SK-N-SH (cell line): ENCODE data around the gene ATF6. TPM values are rescaled to one million over a fixed set of nuclear protein-coding genes. Genes with fewer than 3 reads are reported as not detected.

Source experiments
- CTCF ChIA-PET: fragments of 300-600, 350-600 bp; formaldehyde crosslinking; extraction: SDS; loops from one replicate; lab custom pipeline; 2021; lab: Yijun Ruan, JAX
- POLR2A ChIA-PET: fragments of 350-600 bp; sonication (Branson Sonifier 250); formaldehyde crosslinking; extraction: SDS; loops from one replicate; lab custom pipeline; 2020; ENCODE audit warnings: antibody characterized with exemption, inconsistent platforms; lab: Yijun Ruan, JAX
- DNase-seq: peaks from one replicate; pipeline ENCODE4 v3.0.0; 2012
- H2AFZ ChIP-seq: fragments of 200-600 bp; sonication (generic); 2 replicates; pipeline ENCODE4 v1.8.1; 2016; ENCODE audit warnings: antibody characterized with exemption, mild to moderate bottlenecking, low read depth
- H3F3A ChIP-seq: fragments of 200-600 bp; sonication (generic); replicated peaks from 2 replicates; pipeline ENCODE3; 2016; ENCODE audit warnings: antibody characterized with exemption, mild to moderate bottlenecking; ENCODE audit not compliant: insufficient read depth
- H3K27ac ChIP-seq, 2 experiments: fragments of 200-500 bp in 1 of 2; fragments of 200-600 bp in 1 of 2; sonication (Bioruptor generic) in 1 of 2; sonication (generic), shearing (Covaris generic) in 1 of 2; 2 replicates each; pipeline versions ENCODE4 v1.5.1 to v1.6.1; 2014 to 2016; ENCODE audit warnings: low read depth in 2 of 2, inconsistent platforms in 1 of 2, low read length in 1 of 2, mild to moderate bottlenecking in 1 of 2, mixed read lengths in 1 of 2
- H3K27me3 ChIP-seq: fragments of 200-600 bp; sonication (generic), shearing (Covaris generic); 2 replicates; pipeline ENCODE4 v1.6.1; 2016; ENCODE audit warnings: mixed run types; ENCODE audit not compliant: insufficient read depth
- H3K36me3 ChIP-seq, 2 experiments: fragments of 200-500 bp in 1 of 2; fragments of 200-600 bp in 1 of 2; sonication (Bioruptor generic) in 1 of 2; sonication (generic) in 1 of 2; replicated peaks in 1 of 2; 2 replicates each; pipeline versions ENCODE3 to v1.5.1; 2014 to 2016; ENCODE audit warnings: low read length in 1 of 2, mild to moderate bottlenecking in 1 of 2; ENCODE audit not compliant: insufficient read depth in 2 of 2, control insufficient read depth in 1 of 2
- H3K4me1 ChIP-seq, 2 experiments: fragments of 200-500 bp in 1 of 2; fragments of 200-600 bp in 1 of 2; sonication (Bioruptor generic) in 1 of 2; sonication (generic), shearing (Covaris generic) in 1 of 2; 2 replicates each; pipeline versions ENCODE4 v1.5.1 to v1.6.1; 2014 to 2016; ENCODE audit warnings: low read depth in 1 of 2, low read length in 1 of 2, mixed run types in 1 of 2; ENCODE audit not compliant: insufficient read depth in 2 of 2, control insufficient read depth in 1 of 2
- H3K4me2 ChIP-seq: fragments of 200-600 bp; sonication (generic), shearing (Covaris generic); 2 replicates; pipeline ENCODE4 v1.6.1; 2017; ENCODE audit warnings: mixed run types
- H3K4me3 ChIP-seq, 2 experiments: fragments of 200-500 bp in 1 of 2; fragments of 200-600 bp in 1 of 2; sonication (Bioruptor generic) in 1 of 2; sonication (generic), shearing (Covaris generic) in 1 of 2; 2 replicates each; pipeline versions ENCODE4 v1.5.1 to v1.8.1; 2014 to 2016; ENCODE audit warnings: low read depth in 2 of 2, inconsistent platforms in 1 of 2, low read length in 1 of 2, mild to moderate bottlenecking in 1 of 2, mixed read lengths in 1 of 2, moderate library complexity in 1 of 2
- H3K79me2 ChIP-seq: fragments of 200-600 bp; sonication (generic); 2 replicates; pipeline ENCODE4 v1.8.1; 2017; ENCODE audit warnings: mild to moderate bottlenecking; ENCODE audit not compliant: insufficient read depth
- H3K9ac ChIP-seq: fragments of 200-600 bp; sonication (generic); 2 replicates; pipeline ENCODE4 v1.6.1; 2017; ENCODE audit warnings: mixed run types
- H3K9me2 ChIP-seq: fragments of 200-600 bp; sonication (generic); 2 replicates; pipeline ENCODE4 v1.6.1; 2017; ENCODE audit warnings: mixed run types
- H3K9me3 ChIP-seq: fragments of 200-600 bp; sonication (generic); 2 replicates; pipeline ENCODE4 v1.6.1; 2017; ENCODE audit warnings: mixed run types, mild to moderate bottlenecking, moderate library complexity
- H4K20me1 ChIP-seq: fragments of 200-600 bp; sonication (generic); 2 replicates; pipeline ENCODE4 v1.6.1; 2017; ENCODE audit warnings: mild to moderate bottlenecking, mixed run types; ENCODE audit not compliant: insufficient read depth
- CHD2 ChIP-seq: fragments of 150-350 bp; IDR thresholded peaks from 2 replicates; pipeline ENCODE4 v1.6.1; 2018; ENCODE audit warnings: low read length; ENCODE audit not compliant: partially characterized antibody
- EZH2phosphoT487 ChIP-seq: fragments of 200-600 bp; sonication (generic); IDR thresholded peaks from 2 replicates; pipeline ENCODE4 v1.6.1; 2017; ENCODE audit warnings: low read depth, mixed run types, mild to moderate bottlenecking, antibody characterized with exemption, moderate library complexity, borderline replicate concordance
- GABPA ChIP-seq: IDR thresholded peaks from 2 replicates; pipeline ENCODE4 v1.4.0; 2012; ENCODE audit warnings: low read depth, mild to moderate bottlenecking
- JUND ChIP-seq: IDR thresholded peaks from 2 replicates; pipeline ENCODE4 v1.4.0; 2012
- NRF1 ChIP-seq: IDR thresholded peaks from 2 replicates; pipeline ENCODE4 v1.6.1; 2012; ENCODE audit warnings: low read depth, mild to moderate bottlenecking, low read length
- SIN3A ChIP-seq: IDR thresholded peaks from 2 replicates; pipeline ENCODE4 v1.6.1; 2012; ENCODE audit warnings: low read depth, mild to moderate bottlenecking, low read length, moderate library complexity, borderline replicate concordance
- SMC3 ChIP-seq: IDR thresholded peaks from 2 replicates; pipeline ENCODE4 v1.6.1; 2012; ENCODE audit warnings: low read depth, low read length, improper control_type of control experiment
- TEAD4 ChIP-seq: IDR thresholded peaks from 2 replicates; pipeline ENCODE4 v1.4.0; 2012; ENCODE audit warnings: mild to moderate bottlenecking, borderline replicate concordance; ENCODE audit not compliant: insufficient read depth
- WGBS: methylation state at CpG from one replicate; pipeline ENCODE4 v1.1.6; 2017; ENCODE audit warnings: low lambda C conversion rate; 5-methylcytosine and 5-hydroxymethylcytosine counted together
- polyA plus RNA-seq, 3 experiments: library from polyadenylated mRNA; depleted of rRNA; stranded (reverse); fragments of >200 nt; gene quantifications; 2 replicates each; pipeline ENCODE4 v1.2.3, GENCODE V29; 2012
- TF ChIP-seq, protein P1 (sequence below): IDR thresholded peaks from 2 replicates; pipeline ENCODE4; 2012
- TF ChIP-seq, protein P2 (sequence below): fragments of 150-350 bp; IDR thresholded peaks from 2 replicates; pipeline ENCODE4 v1.6.1; 2017; ENCODE audit warnings: antibody characterized with exemption, low read length, low read depth, borderline replicate concordance
- TF ChIP-seq, protein P3 (sequence below): fragments of 150-350 bp; IDR thresholded peaks from 2 replicates; pipeline ENCODE4 v1.6.1; 2016; ENCODE audit warnings: mild to moderate bottlenecking, low read depth, low read length

ATF6 gene
- polyA plus RNA-seq, 1 of the 3 experiments (the other 2 are of a cell fraction): 8.8 TPM

DNA sequence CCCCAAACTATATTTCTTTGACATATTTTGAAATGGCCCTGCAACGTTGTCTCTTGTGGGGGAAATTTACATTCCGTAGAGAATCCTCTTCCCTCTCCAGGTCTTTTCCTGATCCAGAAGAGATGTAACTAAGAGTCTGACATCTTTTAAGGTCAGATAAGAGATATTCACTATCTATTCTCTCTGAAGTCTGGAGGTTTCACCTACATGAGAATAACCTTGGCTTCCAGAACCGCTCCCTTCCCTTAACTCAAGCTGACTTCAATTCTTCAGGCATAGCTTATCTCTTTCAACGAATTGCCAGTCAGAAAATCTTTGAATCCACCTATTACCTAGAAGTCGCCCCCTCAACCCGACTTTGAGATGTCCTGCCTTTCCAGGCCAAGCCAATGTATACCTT lies 34.9 kb upstream of the ATF6 start (continued):
- TF ChIP-seq, protein P1, sequence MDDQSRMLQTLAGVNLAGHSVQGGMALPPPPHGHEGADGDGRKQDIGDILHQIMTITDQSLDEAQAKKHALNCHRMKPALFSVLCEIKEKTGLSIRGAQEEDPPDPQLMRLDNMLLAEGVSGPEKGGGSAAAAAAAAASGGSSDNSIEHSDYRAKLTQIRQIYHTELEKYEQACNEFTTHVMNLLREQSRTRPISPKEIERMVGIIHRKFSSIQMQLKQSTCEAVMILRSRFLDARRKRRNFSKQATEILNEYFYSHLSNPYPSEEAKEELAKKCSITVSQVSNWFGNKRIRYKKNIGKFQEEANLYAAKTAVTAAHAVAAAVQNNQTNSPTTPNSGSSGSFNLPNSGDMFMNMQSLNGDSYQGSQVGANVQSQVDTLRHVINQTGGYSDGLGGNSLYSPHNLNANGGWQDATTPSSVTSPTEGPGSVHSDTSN: no peak

DNA sequence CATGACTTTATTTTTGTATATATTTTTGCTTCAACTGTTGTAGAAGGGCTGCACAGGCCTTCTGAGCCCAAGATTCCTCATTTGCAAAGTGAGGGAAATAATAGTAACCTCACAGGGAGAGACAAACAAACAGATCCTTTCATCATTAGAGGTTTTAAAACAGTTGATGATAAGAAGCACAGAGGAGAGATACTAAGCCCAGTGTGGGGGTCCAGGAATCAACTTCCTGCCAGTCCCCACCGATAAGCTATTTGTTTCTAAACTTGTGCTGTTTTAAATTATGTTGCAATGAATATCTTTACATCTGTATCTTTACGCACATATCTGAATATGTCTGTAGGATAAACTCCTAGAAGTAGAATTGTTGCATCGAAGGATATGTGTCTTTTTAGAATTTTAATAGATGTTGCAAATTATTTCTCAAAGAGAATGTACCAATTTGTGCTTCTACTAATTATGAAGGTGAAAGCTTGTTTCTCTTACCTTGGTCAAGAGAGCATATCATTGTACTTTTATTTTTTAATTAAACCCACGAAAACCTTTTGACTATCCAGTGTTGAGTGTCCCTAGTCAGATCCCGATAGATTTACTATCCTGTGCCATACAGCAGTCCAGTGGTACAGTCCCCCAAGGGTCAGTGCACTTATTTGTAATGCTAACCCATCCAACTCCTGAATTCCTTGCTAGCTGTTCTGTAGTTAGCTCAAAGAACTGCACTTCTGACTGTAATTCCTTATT lies 34.0 kb upstream of the ATF6 start:
- no peak overlapping the region for H3K4me2 ChIP-seq
- no peaks in the 10 kb centered on the region for H3K9me2 ChIP-seq
- peaks cover 4 to 9% of the 10 kb centered on the region in 2 experiments; a peak in 2 of 4 replicates for H3K4me1 ChIP-seq
- no peaks in the 10 kb centered on the region for H3K9me3 ChIP-seq
- no peaks in the 10 kb centered on the region for H3K79me2 ChIP-seq
- H3K36me3 ChIP-seq: no peaks in the 10 kb centered on the region
- no peak for DNase-seq
- peaks cover 23% of the 10 kb centered on the region for H3F3A ChIP-seq
- TF ChIP-seq EZH2phosphoT487 (no peak), NRF1 (no peak), GABPA (no peak), CHD2 (no peak), TEAD4 (no peak), SIN3A (no peak), SMC3 (no peak), JUND (no peak)
- TF ChIP-seq, protein P1: no peak
- TF ChIP-seq, protein P2, sequence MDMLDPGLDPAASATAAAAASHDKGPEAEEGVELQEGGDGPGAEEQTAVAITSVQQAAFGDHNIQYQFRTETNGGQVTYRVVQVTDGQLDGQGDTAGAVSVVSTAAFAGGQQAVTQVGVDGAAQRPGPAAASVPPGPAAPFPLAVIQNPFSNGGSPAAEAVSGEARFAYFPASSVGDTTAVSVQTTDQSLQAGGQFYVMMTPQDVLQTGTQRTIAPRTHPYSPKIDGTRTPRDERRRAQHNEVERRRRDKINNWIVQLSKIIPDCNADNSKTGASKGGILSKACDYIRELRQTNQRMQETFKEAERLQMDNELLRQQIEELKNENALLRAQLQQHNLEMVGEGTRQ: no peak
- TF ChIP-seq, protein P3, sequence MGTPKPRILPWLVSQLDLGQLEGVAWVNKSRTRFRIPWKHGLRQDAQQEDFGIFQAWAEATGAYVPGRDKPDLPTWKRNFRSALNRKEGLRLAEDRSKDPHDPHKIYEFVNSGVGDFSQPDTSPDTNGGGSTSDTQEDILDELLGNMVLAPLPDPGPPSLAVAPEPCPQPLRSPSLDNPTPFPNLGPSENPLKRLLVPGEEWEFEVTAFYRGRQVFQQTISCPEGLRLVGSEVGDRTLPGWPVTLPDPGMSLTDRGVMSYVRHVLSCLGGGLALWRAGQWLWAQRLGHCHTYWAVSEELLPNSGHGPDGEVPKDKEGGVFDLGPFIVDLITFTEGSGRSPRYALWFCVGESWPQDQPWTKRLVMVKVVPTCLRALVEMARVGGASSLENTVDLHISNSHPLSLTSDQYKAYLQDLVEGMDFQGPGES: no peak
- CTCF ChIA-PET: interaction anchor here (1.2 to 2.3 kb wide), 2 partner anchors 9 to 84 kb away, joined by 3 to 18 read pairs; no protein-coding TSS in a partner anchor
- POLR2A ChIA-PET: no interaction called here
- H3K27me3 ChIP-seq: no peaks in the 10 kb centered on the region
- H3K27ac ChIP-seq: peak overlapping the region in 1 of 2 experiments; percentile 83; a peak in 1 of 4 replicates
- no peak overlapping the region for H2AFZ ChIP-seq
- no peak overlapping the region for H3K9ac ChIP-seq
- H4K20me1 ChIP-seq: no peaks in the 10 kb centered on the region
- WGBS: 43% methylated on average over 5 of the region's 5 CpGs
- no peak overlapping the region for H3K4me3 ChIP-seq
